HepG2 (cell line): ENCODE measurements around the gene CS.

Experiments used
- ATF4 ChIP-seq, 2 experiments: fragments of 450-650 bp in 1 of 2; sonication (generic) in 1 of 2; formaldehyde crosslinking; IDR thresholded peaks; 2 replicates each; pipeline versions ENCODE4 v1.5.0 to v1.8.0; 2020 to 2022; ENCODE audit warnings: mild to moderate bottlenecking in 1 of 2, missing genetic modification reagents in 1 of 2
- BHLHE40 ChIP-seq: IDR thresholded peaks from 2 replicates; pipeline ENCODE4 v1.6.1; 2011; ENCODE audit warnings: low read length, improper control_type of control experiment
- CTCF ChIP-seq: sonication (generic); formaldehyde crosslinking; IDR thresholded peaks from 2 replicates; pipeline ENCODE4 v1.5.0; 2020; ENCODE audit warnings: mild to moderate bottlenecking, missing genetic modification reagents, moderate library complexity
- HDAC6 ChIP-seq: fragments of 200-600 bp; sonication (generic); IDR thresholded peaks from 2 replicates; pipeline ENCODE4 v1.7.0; 2017; ENCODE audit warnings: mild to moderate bottlenecking, antibody characterized with exemption, low read length, low read depth
- TARDBP ChIP-seq: sonication (generic); formaldehyde crosslinking; IDR thresholded peaks from 2 replicates; pipeline ENCODE4 v1.8.0; 2022; ENCODE audit warnings: mild to moderate bottlenecking, missing genetic modification reagents
- TBP ChIP-seq: sonication (generic); formaldehyde crosslinking; IDR thresholded peaks from 2 replicates; pipeline ENCODE4 v1.5.0; 2020; ENCODE audit warnings: missing genetic modification reagents
- ZNF570 ChIP-seq: sonication (generic); formaldehyde crosslinking; IDR thresholded peaks from 2 replicates; pipeline ENCODE4 v1.4.0; 2020; ENCODE audit warnings: mild to moderate bottlenecking, missing genetic modification reagents, borderline replicate concordance

- TF ChIP-seq CTCF (CRISPR knock-in tag) (no peak), BHLHE40 (no peak), ZNF570 (CRISPR knock-in tag) (no peak), TARDBP (CRISPR knock-in tag) (no peak), HDAC6 (no peak), TBP (CRISPR knock-in tag) (no peak), ATF4 (CRISPR knock-in tag; IDR thresholded peaks at IDR 0.05) (no peak)
Measured at GRCh38 chr12:56311003-56311402, 10.9 kb upstream of the CS start.
